LNCAP (cell line): ENCODE results near the gene PLA2G6.

ENCODE experiments used
- TF ChIP-seq, protein P1 (sequence below): fragments of 450-650 bp; IDR thresholded peaks from 2 replicates; pipeline ENCODE4 v1.5.1; 2017; ENCODE audit warnings: mild to moderate bottlenecking

PLA2G6 gene

DNA sequence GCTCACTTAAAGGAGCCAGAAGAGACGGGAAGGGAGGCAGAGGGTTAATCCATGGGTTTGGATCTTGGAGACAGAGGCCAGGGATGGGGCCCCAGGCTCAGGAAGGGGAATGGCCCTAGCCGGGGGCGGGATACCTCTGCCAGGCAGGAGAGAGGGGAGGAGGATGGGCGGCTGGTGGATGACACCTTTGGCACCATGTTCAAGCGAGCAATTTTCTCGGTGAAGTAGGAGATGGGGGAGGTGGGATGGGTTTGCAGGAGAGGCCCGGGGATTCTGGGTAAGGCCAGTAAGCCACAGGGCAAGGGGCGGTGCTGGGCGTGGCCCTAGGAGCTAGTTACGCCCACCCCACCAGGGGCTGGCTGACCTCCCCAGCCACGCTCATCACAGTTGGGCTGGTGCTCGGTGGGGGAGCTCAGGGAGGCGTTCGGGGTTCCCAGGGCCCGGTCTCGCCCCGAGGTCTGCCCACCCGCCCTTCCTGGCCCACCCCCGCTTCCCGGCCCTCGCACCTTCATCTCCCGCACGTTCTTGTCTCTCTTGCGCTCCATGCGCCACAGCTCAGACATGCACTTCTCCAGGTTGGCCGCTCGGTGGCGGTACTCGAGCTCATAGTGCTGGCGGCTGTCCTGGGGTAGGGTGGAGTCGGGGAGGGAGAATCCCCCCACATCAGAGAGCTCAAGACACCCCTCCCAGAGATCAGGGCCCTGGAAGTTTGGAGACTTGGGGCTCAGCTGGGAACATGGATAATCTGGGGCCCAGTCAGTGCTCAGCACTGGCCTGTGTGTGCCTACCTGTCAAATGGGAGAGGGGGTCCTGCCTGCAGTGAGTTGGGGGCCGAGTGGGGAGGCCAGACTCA is 83.8 kb downstream of the PLA2G6 start:
- TF ChIP-seq, protein P1, sequence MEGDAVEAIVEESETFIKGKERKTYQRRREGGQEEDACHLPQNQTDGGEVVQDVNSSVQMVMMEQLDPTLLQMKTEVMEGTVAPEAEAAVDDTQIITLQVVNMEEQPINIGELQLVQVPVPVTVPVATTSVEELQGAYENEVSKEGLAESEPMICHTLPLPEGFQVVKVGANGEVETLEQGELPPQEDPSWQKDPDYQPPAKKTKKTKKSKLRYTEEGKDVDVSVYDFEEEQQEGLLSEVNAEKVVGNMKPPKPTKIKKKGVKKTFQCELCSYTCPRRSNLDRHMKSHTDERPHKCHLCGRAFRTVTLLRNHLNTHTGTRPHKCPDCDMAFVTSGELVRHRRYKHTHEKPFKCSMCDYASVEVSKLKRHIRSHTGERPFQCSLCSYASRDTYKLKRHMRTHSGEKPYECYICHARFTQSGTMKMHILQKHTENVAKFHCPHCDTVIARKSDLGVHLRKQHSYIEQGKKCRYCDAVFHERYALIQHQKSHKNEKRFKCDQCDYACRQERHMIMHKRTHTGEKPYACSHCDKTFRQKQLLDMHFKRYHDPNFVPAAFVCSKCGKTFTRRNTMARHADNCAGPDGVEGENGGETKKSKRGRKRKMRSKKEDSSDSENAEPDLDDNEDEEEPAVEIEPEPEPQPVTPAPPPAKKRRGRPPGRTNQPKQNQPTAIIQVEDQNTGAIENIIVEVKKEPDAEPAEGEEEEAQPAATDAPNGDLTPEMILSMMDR, result no peak

DNA sequence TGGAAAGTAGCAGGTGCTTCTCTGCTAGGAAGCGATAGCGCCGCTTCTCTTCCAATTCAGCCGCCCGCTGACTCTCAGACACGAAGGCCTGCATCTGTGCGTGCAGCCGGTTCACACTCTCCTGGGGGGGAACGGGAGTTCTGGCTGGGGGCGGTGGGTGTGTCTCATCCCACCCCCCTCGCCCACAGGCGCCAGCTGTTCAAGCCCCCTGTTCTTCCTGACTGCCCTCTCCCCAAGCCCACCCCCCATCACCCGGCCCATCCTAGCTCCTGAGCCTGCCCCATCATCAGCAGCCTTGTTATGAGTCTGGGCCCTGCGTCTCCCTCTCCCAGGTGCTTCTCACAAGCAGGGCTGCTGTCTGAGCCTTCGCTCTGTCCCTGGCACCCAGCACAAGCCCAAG is 84.6 kb downstream of the PLA2G6 start:
- TF ChIP-seq, protein P1, result no peak

DNA sequence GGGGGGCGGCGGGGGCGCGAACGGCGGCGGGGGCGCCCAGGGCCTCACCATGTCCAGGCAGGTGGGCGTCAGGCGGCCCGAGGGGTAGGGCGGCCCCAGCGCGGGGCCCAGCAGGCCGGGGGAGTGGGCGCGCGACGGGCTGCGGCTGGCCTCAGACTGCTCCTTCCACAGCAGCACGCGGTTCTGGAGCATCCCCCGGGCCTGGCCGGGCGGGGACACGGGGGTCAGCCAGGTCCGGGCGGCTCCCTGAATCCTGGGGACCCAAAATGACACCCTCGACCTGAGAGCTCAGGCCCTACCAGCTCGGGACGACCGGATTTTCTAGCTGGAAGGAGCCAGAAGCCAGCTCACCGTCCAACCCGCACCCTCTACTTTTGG is 92.2 kb downstream of the PLA2G6 start:
- TF ChIP-seq, protein P1, result no peak

DNA sequence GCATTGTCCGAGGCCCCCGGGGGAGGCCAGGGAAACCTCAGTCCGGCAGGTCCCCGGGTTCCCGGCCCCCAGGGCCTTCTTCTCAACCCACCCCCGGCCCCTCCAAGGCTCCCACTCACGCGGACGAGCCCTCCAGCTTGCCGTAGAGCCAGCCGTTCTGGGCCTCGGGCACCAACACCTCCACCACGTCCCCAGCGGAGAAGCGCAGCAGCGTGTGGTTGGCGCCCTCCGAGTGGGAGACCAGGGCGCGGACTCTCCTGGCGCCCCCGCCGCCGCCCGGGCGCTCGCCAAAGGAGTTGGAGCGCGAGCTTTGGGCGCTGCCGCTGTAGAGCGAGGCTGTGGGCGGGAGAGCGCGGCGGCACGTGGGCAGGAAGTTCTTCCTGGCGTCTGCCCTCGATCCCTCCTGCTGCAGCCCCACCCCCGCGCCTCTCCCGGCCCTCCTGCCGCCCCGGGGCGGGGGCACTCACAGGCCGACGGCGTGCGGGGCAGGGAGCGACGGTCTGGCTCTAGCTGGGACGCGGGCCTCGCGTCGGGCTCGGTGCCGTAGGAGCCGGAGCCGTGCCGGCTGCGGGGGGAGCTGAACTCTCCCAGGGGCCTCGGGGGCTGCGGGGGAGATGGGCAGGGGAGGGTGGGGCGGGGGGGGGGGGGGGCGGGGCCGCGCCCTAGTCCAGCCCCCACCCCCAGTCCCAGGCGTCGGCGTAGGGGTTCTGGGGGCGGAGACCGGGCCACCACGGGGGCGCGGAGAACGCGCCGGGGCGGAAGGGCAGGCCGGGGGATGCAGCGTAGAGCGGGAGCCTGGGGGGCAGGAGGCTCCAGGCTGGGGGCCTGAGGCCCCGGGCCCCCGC is 92.8 kb downstream of the PLA2G6 start:
- TF ChIP-seq, protein P1, result no peak

DNA sequence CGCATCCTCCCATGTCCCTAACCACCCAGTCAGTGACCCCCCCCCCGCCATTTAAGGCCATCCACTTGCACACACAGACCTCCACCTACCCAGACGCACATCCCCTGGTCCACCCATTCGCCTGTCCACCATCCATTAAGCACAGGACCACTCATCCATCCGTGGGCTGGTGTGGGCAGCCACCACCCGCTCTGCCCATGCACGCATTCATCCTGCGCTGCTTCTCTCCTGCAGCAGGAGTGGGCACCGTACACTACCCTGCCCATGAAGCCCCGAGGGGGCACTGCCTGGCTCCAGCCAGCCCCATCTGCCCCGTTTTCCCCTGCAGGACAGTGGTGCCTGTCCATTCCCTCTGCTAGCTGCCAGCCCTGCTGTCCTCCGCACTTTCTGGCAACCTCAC is 93.8 kb downstream of the PLA2G6 start:
- TF ChIP-seq, protein P1, result no peak

DNA sequence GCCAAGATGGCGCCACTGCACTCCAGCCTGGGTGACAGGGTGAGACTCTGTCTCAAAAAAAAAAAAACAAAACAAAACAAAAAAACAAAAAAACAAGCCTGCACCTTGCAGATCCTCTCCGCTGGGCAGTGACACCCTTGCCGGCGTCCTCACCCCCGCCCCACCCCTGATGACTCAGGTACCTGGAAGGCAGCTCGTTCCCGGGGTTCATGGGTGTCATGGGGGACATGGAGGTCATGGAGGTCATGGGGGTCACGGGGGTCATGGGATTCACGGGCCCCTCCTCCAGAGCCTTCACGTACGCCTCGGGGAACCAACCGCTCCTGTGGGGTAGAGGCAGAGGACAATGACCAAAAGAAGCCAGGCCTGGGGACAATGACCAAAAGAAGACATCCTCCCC is 94.7 kb downstream of the PLA2G6 start:
- TF ChIP-seq, protein P1, result no peak

DNA sequence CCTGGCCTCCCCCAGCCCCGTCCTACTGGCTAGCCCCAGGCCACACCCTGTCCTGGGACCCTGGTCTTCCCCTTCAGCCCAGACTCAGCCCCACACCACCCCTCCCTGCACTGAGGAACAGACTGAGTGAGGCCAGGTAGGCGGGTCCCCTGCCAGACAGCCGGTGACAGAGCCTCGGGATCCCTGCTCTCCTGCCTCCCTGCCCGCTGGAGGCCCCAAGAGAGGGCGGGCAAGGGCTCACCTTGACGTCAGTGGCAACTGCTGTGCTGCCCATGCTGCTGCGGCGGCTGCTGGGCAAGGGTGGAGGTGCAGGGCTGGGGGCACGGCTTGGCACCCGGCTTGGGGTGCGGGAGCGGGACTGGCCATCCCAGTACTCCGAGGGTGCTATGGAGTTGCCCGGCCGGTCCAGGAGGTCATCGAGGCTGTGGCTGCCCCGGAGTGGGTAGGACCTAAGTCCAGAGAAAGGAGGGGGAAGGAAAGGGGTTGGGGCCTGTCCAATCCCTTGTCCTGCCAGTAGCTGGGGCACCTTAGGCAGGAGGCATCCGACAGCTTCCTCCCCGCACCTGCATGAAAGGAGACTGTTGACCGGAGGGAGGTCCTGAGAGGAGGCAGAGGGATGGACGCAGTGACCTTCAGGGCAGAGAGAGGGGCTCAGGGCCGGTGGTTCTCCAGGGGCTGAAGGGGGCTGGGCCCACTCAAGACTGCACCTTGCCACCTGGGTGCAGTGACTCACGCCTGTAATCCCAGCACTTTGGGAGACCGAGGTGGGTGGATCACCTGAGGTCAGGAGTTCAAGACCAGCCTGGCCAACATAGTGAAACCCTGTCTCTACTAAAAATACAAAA is 95.4 kb downstream of the PLA2G6 start:
- TF ChIP-seq, protein P1, result no peak
